Smooth muscle cell (in vitro differentiated cells): ENCODE measurements around the gene SYTL3. TPM values are rescaled to one million over a fixed set of nuclear protein-coding genes. Genes with fewer than 3 reads are reported as not detected.

Source experiments
- DNase-seq: peaks from one replicate; lab custom pipeline; 2025; ENCODE audit not compliant: unreplicated experiment; lab: John Stamatoyannopoulos, UW
- H2AFZ ChIP-seq: fragments of 200-600 bp; sonication (generic); 2 replicates; pipeline ENCODE4 v1.6.0; 2016; ENCODE audit warnings: antibody characterized with exemption, low read depth, mild to moderate bottlenecking
- H3F3A ChIP-seq: fragments of 200-600 bp; sonication (generic); 2 replicates; pipeline ENCODE4 v1.6.0; 2017; ENCODE audit warnings: antibody characterized with exemption, low read depth
- H3K27ac ChIP-seq: fragments of 200-600 bp; sonication (generic); 2 replicates; pipeline ENCODE4 v1.5.1; 2016; ENCODE audit warnings: low read depth, mild to moderate bottlenecking
- H3K27me3 ChIP-seq: fragments of 200-600 bp; sonication (generic); 2 replicates; pipeline ENCODE4 v1.6.1; 2016; ENCODE audit warnings: low read depth, mild to moderate bottlenecking
- H3K36me3 ChIP-seq: fragments of 200-600 bp; sonication (generic); 2 replicates; pipeline ENCODE4 v1.5.1; 2016; ENCODE audit warnings: low read depth
- H3K4me1 ChIP-seq: fragments of 200-600 bp; sonication (generic); 2 replicates; pipeline ENCODE4 v1.5.1; 2016; ENCODE audit warnings: low read depth
- H3K4me2 ChIP-seq: fragments of 200-600 bp; sonication (generic); 2 replicates; pipeline ENCODE4 v1.6.0; 2016; ENCODE audit warnings: mild to moderate bottlenecking
- H3K4me3 ChIP-seq: fragments of 200-600 bp; sonication (generic); 2 replicates; pipeline ENCODE4 v1.5.1; 2016; ENCODE audit warnings: mild to moderate bottlenecking
- H3K79me2 ChIP-seq: fragments of 200-600 bp; sonication (generic); 2 replicates; pipeline ENCODE4 v1.6.0; 2016; ENCODE audit warnings: low read depth, mild to moderate bottlenecking
- H3K9ac ChIP-seq: fragments of 200-600 bp; sonication (generic); 2 replicates; pipeline ENCODE4 v1.6.0; 2016; ENCODE audit warnings: low read depth
- H3K9me3 ChIP-seq: fragments of 200-600 bp; sonication (generic); replicated peaks from 2 replicates; pipeline ENCODE4 v1.5.1; 2016; ENCODE audit warnings: low read depth
- H4K20me1 ChIP-seq: fragments of 200-600 bp; sonication (generic); 2 replicates; pipeline ENCODE4 v1.6.0; 2016; ENCODE audit warnings: low read depth
- WGBS: methylation state at CpG from one replicate; pipeline ENCODE4 v1.1.7; 2016; ENCODE audit warnings: low lambda C conversion rate; 5-methylcytosine and 5-hydroxymethylcytosine counted together
- polyA plus RNA-seq: library from polyadenylated mRNA; unstranded; fragments of >200 nt; fragmentation: Nextera tagmentation; extraction: Ambion mirVana; gene quantifications from 2 replicates; pipeline ENCODE4 v1.2.1, GENCODE V29; 2016
- total RNA-seq: library from RNA; depleted of rRNA; stranded (reverse); fragments of >200 nt; gene quantifications from 2 replicates; pipeline ENCODE4 v1.2.3, GENCODE V29; 2014
- TF ChIP-seq, protein P1 (sequence below): fragments of 200-600 bp; sonication (generic); IDR thresholded peaks from 2 replicates; pipeline ENCODE4 v1.5.1; 2017; ENCODE audit warnings: borderline replicate concordance, mild to moderate bottlenecking, antibody characterized with exemption; ENCODE audit not compliant: insufficient read depth, poor library complexity, severe bottlenecking

The SYTL3 gene
- total and polyA plus RNA-seq, 2 experiments from 2014 or later = 0.13 to 1.2 TPM

DNA sequence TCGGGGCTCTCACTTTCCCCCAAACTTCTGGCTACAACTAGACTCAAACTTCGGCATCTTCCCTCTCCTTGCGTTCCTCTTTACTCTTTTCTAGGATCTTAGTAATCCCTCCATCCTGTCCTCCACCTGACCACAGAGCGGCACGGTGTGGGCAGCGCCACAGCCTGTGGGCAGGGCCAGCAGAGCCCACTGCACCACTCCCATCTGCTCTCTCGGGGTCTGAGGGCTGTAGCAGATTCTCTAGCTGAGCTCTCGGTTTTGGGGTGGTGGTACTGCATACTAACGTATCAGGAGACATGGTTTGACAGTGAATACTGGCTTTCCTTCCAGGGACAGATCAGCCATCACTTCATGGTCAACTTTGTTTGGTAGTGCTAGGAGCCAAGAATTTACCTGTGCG, 111.9 kb downstream of the SYTL3 start:
- DNase-seq = no peak
- Histone ChIP-seq H3K4me3 (no peak overlapping the region), H4K20me1 (no peaks in the 10 kb centered on the region), H3K27me3 (no peaks in the 10 kb centered on the region), H3K4me2 (no peak overlapping the region), H3K79me2 (no peaks in the 10 kb centered on the region), H3F3A (no peaks in the 10 kb centered on the region), H2AFZ (no peak overlapping the region), H3K9ac (no peak overlapping the region), H3K27ac (no peak overlapping the region), H3K9me3 (no peaks in the 10 kb centered on the region), H3K36me3 (no peaks in the 10 kb centered on the region), H3K4me1 (no peaks in the 10 kb centered on the region)
- 96% methylated on average over 10 of the region's 10 CpGs for WGBS
- TF ChIP-seq, protein P1, sequence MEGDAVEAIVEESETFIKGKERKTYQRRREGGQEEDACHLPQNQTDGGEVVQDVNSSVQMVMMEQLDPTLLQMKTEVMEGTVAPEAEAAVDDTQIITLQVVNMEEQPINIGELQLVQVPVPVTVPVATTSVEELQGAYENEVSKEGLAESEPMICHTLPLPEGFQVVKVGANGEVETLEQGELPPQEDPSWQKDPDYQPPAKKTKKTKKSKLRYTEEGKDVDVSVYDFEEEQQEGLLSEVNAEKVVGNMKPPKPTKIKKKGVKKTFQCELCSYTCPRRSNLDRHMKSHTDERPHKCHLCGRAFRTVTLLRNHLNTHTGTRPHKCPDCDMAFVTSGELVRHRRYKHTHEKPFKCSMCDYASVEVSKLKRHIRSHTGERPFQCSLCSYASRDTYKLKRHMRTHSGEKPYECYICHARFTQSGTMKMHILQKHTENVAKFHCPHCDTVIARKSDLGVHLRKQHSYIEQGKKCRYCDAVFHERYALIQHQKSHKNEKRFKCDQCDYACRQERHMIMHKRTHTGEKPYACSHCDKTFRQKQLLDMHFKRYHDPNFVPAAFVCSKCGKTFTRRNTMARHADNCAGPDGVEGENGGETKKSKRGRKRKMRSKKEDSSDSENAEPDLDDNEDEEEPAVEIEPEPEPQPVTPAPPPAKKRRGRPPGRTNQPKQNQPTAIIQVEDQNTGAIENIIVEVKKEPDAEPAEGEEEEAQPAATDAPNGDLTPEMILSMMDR = no peak

DNA sequence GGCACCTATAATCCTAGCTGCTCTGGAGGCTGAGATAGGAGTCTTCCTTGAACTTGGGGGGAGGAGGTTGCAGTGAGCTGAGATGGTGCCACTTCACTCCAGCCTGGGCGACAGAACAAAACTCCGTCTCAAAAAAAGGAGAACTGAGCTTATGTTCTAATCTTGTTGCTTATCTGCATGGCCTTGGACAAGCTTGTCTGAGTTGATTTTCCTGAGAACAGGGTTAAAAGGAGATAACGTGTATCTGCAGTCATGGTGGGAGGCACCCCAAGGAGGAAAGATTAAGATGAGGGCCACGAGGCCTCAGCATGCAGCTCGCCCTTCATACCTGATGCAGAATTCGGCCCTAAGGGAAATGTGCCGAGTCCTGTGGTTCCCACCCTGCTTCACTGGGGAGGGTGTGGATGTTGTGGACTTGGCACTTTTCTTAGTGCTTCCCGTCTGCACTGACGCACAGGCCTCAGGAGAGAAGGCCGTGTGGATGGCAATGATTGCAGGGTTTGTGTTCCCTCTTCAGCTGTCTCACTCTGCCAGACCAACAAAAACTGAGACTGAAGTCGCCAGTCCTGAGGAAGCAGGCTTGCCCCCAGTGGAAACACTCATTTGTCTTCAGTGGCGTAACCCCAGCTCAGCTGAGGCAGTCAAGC, 113.1 kb downstream of the SYTL3 start:
- Histone ChIP-seq H3K9me3 (no peaks in the 10 kb centered on the region), H3F3A (no peaks in the 10 kb centered on the region), H2AFZ (no peak overlapping the region), H3K4me2 (no peak overlapping the region), H3K27ac (no peak overlapping the region), H3K27me3 (no peaks in the 10 kb centered on the region), H3K4me3 (no peak overlapping the region), H3K79me2 (no peaks in the 10 kb centered on the region), H3K9ac (no peak overlapping the region), H3K4me1 (no peaks in the 10 kb centered on the region), H3K36me3 (no peaks in the 10 kb centered on the region), H4K20me1 (no peaks in the 10 kb centered on the region)
- DNase-seq = no peak
- WGBS = 68% methylated on average over 12 of the region's 12 CpGs
- TF ChIP-seq, protein P1 = no peak

DNA sequence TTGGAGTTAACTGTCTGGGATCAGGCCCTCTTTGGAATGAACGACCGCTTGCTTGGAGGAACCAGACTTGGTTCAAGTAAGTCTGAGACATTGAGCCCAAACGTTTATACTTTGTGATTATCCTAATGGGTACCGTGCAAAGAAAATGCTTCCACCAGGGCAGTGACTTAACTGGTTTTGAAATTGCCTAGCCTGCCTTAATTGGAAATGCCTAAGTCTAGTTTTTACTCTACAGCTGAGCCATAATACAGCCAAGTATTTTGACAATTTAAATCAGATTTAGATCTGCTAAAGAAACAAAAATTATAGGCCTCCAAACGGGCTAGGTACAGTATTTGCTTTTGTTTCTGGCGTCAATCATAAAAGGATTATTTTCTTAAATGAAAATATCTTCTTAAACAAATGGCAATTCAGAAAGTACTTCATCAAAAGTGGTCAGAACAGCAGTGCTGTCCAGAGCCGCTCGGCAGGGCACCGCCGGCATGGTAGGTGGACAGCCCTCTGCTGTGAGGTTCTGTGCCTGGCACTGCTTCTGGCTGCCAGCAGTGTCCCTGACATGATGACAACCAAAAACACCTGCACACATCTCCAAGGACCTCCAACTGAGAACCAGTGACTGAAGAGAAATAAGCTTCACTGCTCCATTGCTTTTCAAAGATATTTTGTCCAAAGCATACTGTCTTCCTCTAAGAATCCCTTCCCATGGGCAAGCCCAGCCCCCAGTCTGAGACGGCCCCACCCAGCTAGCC, 113.8 kb downstream of the SYTL3 start:
- H3K4me2 ChIP-seq = no peak overlapping the region
- H3K79me2 ChIP-seq = no peaks in the 10 kb centered on the region
- no peaks in the 10 kb centered on the region for H3K27me3 ChIP-seq
- H4K20me1 ChIP-seq = no peaks in the 10 kb centered on the region
- H3K27ac ChIP-seq = no peak overlapping the region
- H3K36me3 ChIP-seq = no peaks in the 10 kb centered on the region
- no peak overlapping the region for H3K4me3 ChIP-seq
- H3K9me3 ChIP-seq = no peaks in the 10 kb centered on the region
- TF ChIP-seq, protein P1 = no peak
- no peaks in the 10 kb centered on the region for H3F3A ChIP-seq
- no peaks in the 10 kb centered on the region for H3K4me1 ChIP-seq
- WGBS = 73% methylated on average over 11 of the region's 11 CpGs
- H3K9ac ChIP-seq = no peak overlapping the region
- no peak overlapping the region for H2AFZ ChIP-seq
- no peak for DNase-seq
